HG03457 (cell line): ENCODE measurements around the gene BMPER.
"Not testable (repeated sequence)": the region's sequence is repeated elsewhere in the genome, so short reads cannot be mapped to it uniquely, and the experiment has no call there.

ENCODE experiments used
- ATAC-seq: cut with Tn5 transposase; IDR thresholded peaks from one replicate; pipeline ENCODE4 v1.9.1; 2021; ENCODE audit warnings: moderate number of reproducible peaks; ENCODE audit not compliant: unreplicated experiment

Gene BMPER

GRCh38 chr7:34165466-34165865 lies 260.1 kb downstream of the BMPER start:
- no peak for ATAC-seq

DNA sequence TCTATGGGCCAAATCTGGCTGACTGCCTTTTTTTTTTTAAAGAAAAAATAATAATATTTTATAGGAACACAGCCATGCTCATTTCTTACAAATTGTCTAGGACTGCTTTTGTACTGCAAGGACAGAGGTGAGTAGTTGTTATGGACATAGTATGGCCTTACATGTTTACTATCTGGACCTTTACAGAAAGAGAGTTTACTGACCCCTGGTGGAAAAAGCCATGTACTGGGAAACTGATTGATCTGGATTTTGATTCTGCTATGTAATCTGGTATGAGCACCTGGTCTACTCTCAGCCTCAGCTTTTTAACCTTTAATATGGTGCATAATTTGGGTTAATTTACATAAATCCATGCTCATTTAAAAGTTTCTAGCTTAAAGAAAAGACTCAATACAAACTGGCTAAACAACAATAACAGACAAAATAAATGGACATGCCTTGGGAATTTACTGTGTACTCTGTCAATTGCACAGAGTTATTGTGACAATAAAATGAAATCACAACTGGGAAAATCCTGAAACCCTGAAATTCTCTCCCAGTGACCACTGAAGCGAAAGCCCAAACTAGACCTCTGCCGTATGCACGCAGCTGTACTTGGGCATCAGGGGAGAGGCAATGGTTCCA lies 260.7 kb downstream of the BMPER start:
- no peak for ATAC-seq

GRCh38 chr7:34168013-34168412 lies 262.7 kb downstream of the BMPER start:
- ATAC-seq = no peak

DNA sequence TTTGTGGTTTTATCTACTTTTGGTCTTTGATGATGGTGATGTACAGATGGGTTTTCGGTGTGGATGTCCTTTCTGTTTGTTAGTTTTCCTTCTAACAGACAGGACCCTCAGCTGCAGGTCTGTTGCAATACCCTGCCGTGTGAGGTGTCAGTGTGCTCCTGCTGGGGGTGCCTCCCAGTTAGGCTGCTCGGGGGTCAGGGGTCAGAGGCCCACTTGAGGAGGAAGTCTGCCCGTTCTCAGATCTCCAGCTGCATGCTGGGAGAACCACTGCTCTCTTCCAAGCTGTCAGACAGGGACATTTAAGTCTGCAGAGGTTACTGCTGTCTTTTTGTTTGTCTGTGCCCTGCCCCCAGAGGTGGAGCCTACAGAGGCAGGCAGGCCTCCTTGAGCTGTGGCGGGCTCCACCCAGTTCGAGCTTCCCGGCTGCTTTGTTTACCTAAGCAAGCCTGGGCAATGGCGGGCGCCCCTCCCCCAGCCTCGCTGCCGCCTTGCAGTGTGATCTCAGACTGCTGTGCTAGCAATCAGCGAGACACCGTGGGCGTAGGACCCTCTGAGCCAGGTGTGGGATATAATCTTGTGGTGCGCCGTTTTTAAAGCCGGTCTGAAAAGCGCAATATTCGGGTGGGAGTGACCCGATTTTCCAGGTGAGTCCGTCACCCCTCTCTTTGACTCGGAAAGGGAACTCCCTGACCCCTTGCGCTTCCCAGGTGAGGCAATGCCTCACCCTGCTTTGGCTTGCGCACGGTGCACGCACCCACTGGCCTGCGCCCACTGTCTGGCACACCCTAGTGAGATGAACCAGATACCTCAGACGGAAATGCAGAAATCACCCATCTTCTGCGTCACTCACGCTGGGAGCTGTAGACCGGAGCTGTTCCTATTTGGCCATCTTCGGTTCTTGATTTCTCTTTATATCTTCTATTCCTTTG lies 269.6 kb downstream of the BMPER start:
- ATAC-seq = not testable (repeated sequence)

GRCh38 chr7:34175837-34176236 lies 270.5 kb downstream of the BMPER start:
- no peak for ATAC-seq

DNA sequence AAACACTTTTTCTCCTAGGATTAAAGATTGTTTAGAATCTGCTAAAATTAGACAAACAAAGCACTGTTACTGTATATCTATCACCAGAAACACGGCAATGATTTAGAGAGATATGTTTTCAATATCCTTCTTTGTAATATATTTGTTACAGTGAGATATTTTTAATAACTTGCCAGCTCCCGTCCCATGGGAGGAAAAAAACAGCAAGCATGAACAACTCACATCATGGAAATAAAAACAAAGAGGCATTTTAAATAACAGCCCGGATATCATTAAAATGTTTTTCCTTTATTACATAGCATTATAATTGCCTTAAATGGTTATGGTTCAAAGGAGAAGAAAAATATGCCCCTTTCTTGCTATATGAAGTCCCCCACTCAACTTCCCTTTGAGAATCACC lies 272.1 kb downstream of the BMPER start:
- no peak for ATAC-seq

GRCh38 chr7:34181271-34181958 lies 276.1 kb downstream of the BMPER start:
- ATAC-seq = no peak

DNA sequence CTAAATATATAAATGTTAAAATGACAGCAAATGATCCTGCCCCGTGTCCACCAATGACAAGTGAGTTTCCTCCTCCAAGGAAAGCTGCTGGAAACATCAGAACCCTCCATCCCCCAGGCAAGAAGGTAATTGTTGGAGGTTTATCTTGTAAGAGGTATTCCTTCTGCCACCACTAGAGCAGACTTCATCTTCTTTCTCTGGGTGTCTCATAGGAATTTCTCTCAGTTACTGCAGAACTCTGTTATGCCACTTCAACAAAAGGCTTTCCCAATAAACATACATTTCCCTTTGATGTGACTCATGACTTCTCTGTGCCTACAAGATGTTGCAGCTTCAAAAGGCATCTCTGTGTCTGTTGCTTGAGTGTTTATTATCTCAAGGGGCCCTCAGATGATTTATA lies 279.1 kb downstream of the BMPER start:
- no peak for ATAC-seq

GRCh38 chr7:34187798-34188307 lies 282.5 kb downstream of the BMPER start:
- no peak for ATAC-seq

GRCh38 chr7:34189031-34189430 lies 283.7 kb downstream of the BMPER start:
- ATAC-seq = no peak

GRCh38 chr7:34190299-34190698 lies 285.0 kb downstream of the BMPER start:
- no peak for ATAC-seq

GRCh38 chr7:34191162-34191561 lies 285.8 kb downstream of the BMPER start:
- no peak for ATAC-seq

- no peak for ATAC-seq
These were observed 286.6 kb downstream of the BMPER start for GRCh38 chr7:34191771-34192479.

- no peak for ATAC-seq
These were observed 287.6 kb downstream of the BMPER start for GRCh38 chr7:34192906-34193305.

DNA sequence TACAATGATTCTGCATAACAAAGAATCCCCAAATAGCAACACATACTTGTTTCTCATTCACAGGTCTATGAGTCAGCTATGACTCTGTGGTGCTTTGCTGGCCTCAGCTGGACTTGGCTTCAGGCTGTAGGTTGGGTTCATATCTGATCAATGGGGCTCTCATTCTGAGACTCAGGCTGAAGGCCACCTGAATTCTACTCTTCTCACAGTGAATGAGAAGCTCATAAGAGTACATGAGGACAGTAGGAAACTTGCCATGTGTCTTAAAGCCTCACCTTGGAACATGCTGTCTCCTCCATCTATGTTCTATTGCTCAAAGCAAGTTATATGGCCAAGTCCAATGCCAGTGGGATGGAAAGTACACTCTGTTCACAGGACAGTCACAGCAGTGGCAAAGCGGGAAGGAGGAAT lies 292.9 kb downstream of the BMPER start:
- ATAC-seq = no peak
